ENCODE results near the gene GAGE12H.
"Not testable (repeated sequence)": the region's sequence is repeated elsewhere in the genome, so short reads cannot be mapped to it uniquely, and the experiment has no call there.

Gene GAGE12H

GRCh38 chrX:49579649-49580048 lies at the start of gene GAGE12H:
TSS of gene GAGE12H (plus strand) at chrX:49579949. CDS start at chrX:49581104, 1,155 bp downstream.
- DNase-seq (ENCODE audit: low read depth in 3 of 3, low spot score in 1 of 3) = not testable (repeated sequence)

GRCh38 chrX:49531877-49532276 lies 47.9 kb upstream of the GAGE12H start, which contains the start of gene GAGE12C:
TSS of gene GAGE12C (plus strand) at chrX:49532177. CDS start at chrX:49533332, 1,155 bp downstream.
- not testable (repeated sequence) for DNase-seq (ENCODE audit: low read depth in 3 of 3, low spot score in 1 of 3)

GRCh38 chrX:49541433-49541832 lies 38.3 kb upstream of the GAGE12H start, which contains the start of gene GAGE12D:
TSS of gene GAGE12D (plus strand) at chrX:49541733. CDS start at chrX:49542888, 1,155 bp downstream.
- DNase-seq (ENCODE audit: low read depth in 3 of 3, low spot score in 1 of 3) = not testable (repeated sequence)

GRCh38 chrX:49550989-49551388 lies 28.8 kb upstream of the GAGE12H start, which contains the start of gene GAGE12E:
TSS of gene GAGE12E (plus strand) at chrX:49551289. CDS start at chrX:49552444, 1,155 bp downstream.
- DNase-seq (ENCODE audit: low read depth in 3 of 3, low spot score in 1 of 3) = not testable (repeated sequence)

GRCh38 chrX:49560542-49560941 lies 19.2 kb upstream of the GAGE12H start, which contains the start of gene GAGE12F:
TSS of gene GAGE12F (plus strand) at chrX:49560842. CDS start at chrX:49561997, 1,155 bp downstream.
- DNase-seq (ENCODE audit: low read depth in 3 of 3, low spot score in 1 of 3) = not testable (repeated sequence)

GRCh38 chrX:49568728-49569127 lies 11.0 kb upstream of the GAGE12H start:
- not testable (repeated sequence) for DNase-seq (ENCODE audit: low read depth in 3 of 3, low spot score in 1 of 3)

- DNase-seq (ENCODE audit: low read depth in 3 of 3, low spot score in 1 of 3) = not testable (repeated sequence)
Observed at GRCh38 chrX:49569152-49569551, 10.6 kb upstream of the GAGE12H start.

- DNase-seq (ENCODE audit: low read depth in 3 of 3, low spot score in 1 of 3) = not testable (repeated sequence)
Observed at GRCh38 chrX:49570100-49570499, 9.6 kb upstream of the GAGE12H start, which contains the start of gene GAGE12G. TSS of gene GAGE12G (plus strand) at chrX:49570400. CDS start at chrX:49571555, 1,155 bp downstream.

GRCh38 chrX:49589196-49589595 lies 9.4 kb downstream of the GAGE12H start, which contains the start of gene GAGE2A:
TSS of gene GAGE2A (plus strand) at chrX:49589496. CDS start at chrX:49590651, 1,155 bp downstream.
- not testable (repeated sequence) for DNase-seq (ENCODE audit: low read depth in 3 of 3, low spot score in 1 of 3)

GRCh38 chrX:49589769-49590478 lies 10.2 kb downstream of the GAGE12H start:
- DNase-seq (ENCODE audit: low read depth in 3 of 3, low spot score in 1 of 3) = not testable (repeated sequence)

GRCh38 chrX:49590488-49590887 lies 10.7 kb downstream of the GAGE12H start:
- not testable (repeated sequence) for DNase-seq (ENCODE audit: low read depth in 3 of 3, low spot score in 1 of 3)

GRCh38 chrX:49598720-49599119 lies 19.0 kb downstream of the GAGE12H start, which contains the start of gene GAGE1:
TSS of gene GAGE1 (plus strand) at chrX:49599020. CDS start at chrX:49600175, 1,155 bp downstream.
- not testable (repeated sequence) for DNase-seq (ENCODE audit: low read depth in 3 of 3, low spot score in 1 of 3)

GRCh38 chrX:49610718-49611310 lies 31.1 kb downstream of the GAGE12H start:
- no peak for DNase-seq (ENCODE audit: low read depth in 3 of 3, low spot score in 1 of 3)

- no peak for DNase-seq (ENCODE audit: low read depth in 3 of 3, low spot score in 1 of 3)
Observed at GRCh38 chrX:49618574-49618973, 38.8 kb downstream of the GAGE12H start.

GRCh38 chrX:49627086-49627777 lies 47.5 kb downstream of the GAGE12H start:
- DNase-seq (ENCODE audit: low read depth in 3 of 3, low spot score in 1 of 3) = no peak
